Endothelial cell (in vitro differentiated cells): ENCODE data around the gene XRCC6. TPM values are rescaled to one million over a fixed set of nuclear protein-coding genes. Genes with fewer than 3 reads are reported as not detected.
"Not testable (repeated sequence)": the region's sequence is repeated elsewhere in the genome, so short reads cannot be mapped to it uniquely, and the experiment has no call there.

Source experiments
- DNase-seq: peaks from one replicate; pipeline ENCODE4 v3.0.0; 2021; ENCODE audit warnings: low spot score
- H3K27ac Mint-ChIP-seq: one replicate; pipeline ENCODE4 v1.8.0; 2021; ENCODE audit warnings: mixed read lengths, inconsistent platforms; ENCODE audit not compliant: unreplicated experiment
- H3K27me3 Mint-ChIP-seq: one replicate; pipeline ENCODE4 v1.8.0; 2021; ENCODE audit warnings: mild to moderate bottlenecking, moderate library complexity, mixed read lengths, inconsistent platforms; ENCODE audit not compliant: unreplicated experiment
- H3K36me3 Mint-ChIP-seq: one replicate; pipeline ENCODE4 v1.8.0; 2021; ENCODE audit warnings: mild to moderate bottlenecking, low read depth, mixed read lengths, inconsistent platforms; ENCODE audit not compliant: unreplicated experiment
- H3K4me1 Mint-ChIP-seq: one replicate; pipeline ENCODE4 v1.8.0; 2021; ENCODE audit warnings: mild to moderate bottlenecking, mixed read lengths, inconsistent platforms; ENCODE audit not compliant: unreplicated experiment
- H3K4me3 Mint-ChIP-seq: one replicate; pipeline ENCODE4 v1.8.0; 2021; ENCODE audit warnings: mild to moderate bottlenecking, mixed read lengths, inconsistent platforms; ENCODE audit not compliant: unreplicated experiment
- H3K9me3 Mint-ChIP-seq: one replicate; pipeline ENCODE4 v1.8.0; 2021; ENCODE audit warnings: mixed read lengths, inconsistent platforms; ENCODE audit not compliant: unreplicated experiment
- total RNA-seq: library from RNA; stranded (reverse); fragmentation: NEBNext Ultra II Directional; extraction: Animal tissue kit (Norgen Biotek cat#: 25700); gene quantifications from one replicate; pipeline ENCODE4 v1.2.1, GENCODE V29; 2021; ENCODE audit not compliant: unreplicated experiment
- TF ChIP-seq, protein P1 (sequence below): fragments of 200-600 bp; sonication (generic); IDR thresholded peaks from one replicate; pipeline ENCODE4 v1.5.0; 2021; ENCODE audit warnings: antibody characterized with exemption; ENCODE audit not compliant: unreplicated experiment

XRCC6 gene
- total RNA-seq, 1 donor from 2014 or later: 211 TPM

- H3K27me3 Mint-ChIP-seq: peaks cover 7% of the 10 kb centered on the region
- peak; percentile 100 for DNase-seq
- H3K36me3 Mint-ChIP-seq: no peaks in the 10 kb centered on the region
- TF ChIP-seq, protein P1, sequence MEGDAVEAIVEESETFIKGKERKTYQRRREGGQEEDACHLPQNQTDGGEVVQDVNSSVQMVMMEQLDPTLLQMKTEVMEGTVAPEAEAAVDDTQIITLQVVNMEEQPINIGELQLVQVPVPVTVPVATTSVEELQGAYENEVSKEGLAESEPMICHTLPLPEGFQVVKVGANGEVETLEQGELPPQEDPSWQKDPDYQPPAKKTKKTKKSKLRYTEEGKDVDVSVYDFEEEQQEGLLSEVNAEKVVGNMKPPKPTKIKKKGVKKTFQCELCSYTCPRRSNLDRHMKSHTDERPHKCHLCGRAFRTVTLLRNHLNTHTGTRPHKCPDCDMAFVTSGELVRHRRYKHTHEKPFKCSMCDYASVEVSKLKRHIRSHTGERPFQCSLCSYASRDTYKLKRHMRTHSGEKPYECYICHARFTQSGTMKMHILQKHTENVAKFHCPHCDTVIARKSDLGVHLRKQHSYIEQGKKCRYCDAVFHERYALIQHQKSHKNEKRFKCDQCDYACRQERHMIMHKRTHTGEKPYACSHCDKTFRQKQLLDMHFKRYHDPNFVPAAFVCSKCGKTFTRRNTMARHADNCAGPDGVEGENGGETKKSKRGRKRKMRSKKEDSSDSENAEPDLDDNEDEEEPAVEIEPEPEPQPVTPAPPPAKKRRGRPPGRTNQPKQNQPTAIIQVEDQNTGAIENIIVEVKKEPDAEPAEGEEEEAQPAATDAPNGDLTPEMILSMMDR: no peak
- no peaks in the 10 kb centered on the region for H3K4me1 Mint-ChIP-seq
- H3K4me3 Mint-ChIP-seq: peak within 1 kb of the TSS; percentile 89
- H3K27ac Mint-ChIP-seq: no peak within 1 kb of the TSS
- no peaks in the 10 kb centered on the region for H3K9me3 Mint-ChIP-seq
Measured at GRCh38 chr22:41589391-41590241, 31.5 kb upstream of the XRCC6 start, which contains the start of gene PMM1. Gene PMM1 (minus strand): TSS chr22:41589840. CDS start chr22:41589805, 35 bp downstream.

- H3K9me3 Mint-ChIP-seq, H3K4me3 Mint-ChIP-seq, H3K27me3 Mint-ChIP-seq: not testable (repeated sequence)
Measured at GRCh38 chr22:41593336-41593960, 27.6 kb upstream of the XRCC6 start.

GRCh38 chr22:41595703-41596102 lies 25.4 kb upstream of the XRCC6 start:
- Mint-ChIP-seq H3K27ac (no peak overlapping the region), H3K36me3 (peaks cover 5% of the 10 kb centered on the region), H3K4me1 (no peaks in the 10 kb centered on the region), H3K4me3 (no peak overlapping the region), H3K27me3 (peaks cover 4% of the 10 kb centered on the region), H3K9me3 (no peaks in the 10 kb centered on the region)
- TF ChIP-seq, protein P1: no peak
- no peak for DNase-seq

More at GRCh38 chr22:41593336-41593960, 27.6 kb upstream of the XRCC6 start:
- not testable (repeated sequence) for H3K36me3 Mint-ChIP-seq, H3K4me1 Mint-ChIP-seq, H3K27ac Mint-ChIP-seq, DNase-seq

- Mint-ChIP-seq H3K4me1 (no peaks in the 10 kb centered on the region), H3K4me3 (no peak overlapping the region), H3K27me3 (peaks cover 2% of the 10 kb centered on the region), H3K27ac (no peak overlapping the region), H3K36me3 (peaks cover 5% of the 10 kb centered on the region), H3K9me3 (no peaks in the 10 kb centered on the region)
- DNase-seq: peak; percentile 63
- TF ChIP-seq, protein P1: peak; percentile 60
Measured at GRCh38 chr22:41596776-41597634, 24.1 kb upstream of the XRCC6 start.

GRCh38 chr22:41597635-41597953 lies 23.5 kb upstream of the XRCC6 start:
- H3K27ac Mint-ChIP-seq: no peak overlapping the region
- TF ChIP-seq, protein P1: no peak

More at GRCh38 chr22:41597635-41597953, 23.5 kb upstream of the XRCC6 start:
- Mint-ChIP-seq H3K27me3 (peaks cover 2% of the 10 kb centered on the region), H3K4me1 (no peaks in the 10 kb centered on the region), H3K4me3 (no peak overlapping the region), H3K9me3 (no peaks in the 10 kb centered on the region), H3K36me3 (peaks cover 7% of the 10 kb centered on the region)
- no peak for DNase-seq
